Natural killer cell (primary cell): ENCODE data around the gene TANC1. TPM values are rescaled to one million over a fixed set of nuclear protein-coding genes. Genes with fewer than 3 reads are reported as not detected.

ENCODE experiments used
- ATAC-seq, 3 donors: fragments of 150-1000 bp in 2 of 3; fragments of 200-7000 bp in 1 of 3; cut with Tn5 transposase; 1 replicate in 1 of 3; 2 replicates in 2 of 3; pipeline ENCODE4 v1.10.0; 2021; ENCODE audit warnings: mild to moderate bottlenecking in 2 of 3, moderate library complexity in 2 of 3
- DNase-seq, 2 donors: peaks; one replicate each; pipeline versions ENCODE4 v3.0.0 to v3.0.0-alpha.2; 2013 to 2021; ENCODE audit warnings: mixed read lengths in 1 of 2
- H3K27ac ChIP-seq: one replicate; pipeline ENCODE4 v1.5.1; 2013; ENCODE audit warnings: mild to moderate bottlenecking, low read length
- H3K27me3 ChIP-seq: one replicate; pipeline ENCODE4 v1.6.1; 2013; ENCODE audit warnings: low read length; ENCODE audit not compliant: control insufficient read depth, insufficient read depth
- H3K36me3 ChIP-seq: one replicate; pipeline ENCODE4 v1.6.1; 2013; ENCODE audit warnings: low read length; ENCODE audit not compliant: control insufficient read depth, insufficient read depth
- H3K4me1 ChIP-seq: one replicate; pipeline ENCODE4 v1.6.1; 2013; ENCODE audit warnings: low read length; ENCODE audit not compliant: control insufficient read depth, insufficient read depth
- H3K4me3 ChIP-seq: one replicate; pipeline ENCODE4 v1.5.1; 2013; ENCODE audit warnings: low read length
- H3K9me3 ChIP-seq: one replicate; pipeline ENCODE4 v1.6.1; 2013; ENCODE audit warnings: low read length; ENCODE audit not compliant: control insufficient read depth, insufficient read depth
- H3K27ac Mint-ChIP-seq, 2 donors: one replicate each; pipeline ENCODE4 v1.8.0; 2022; ENCODE audit warnings: mild to moderate bottlenecking in 2 of 2, mixed read lengths in 2 of 2, moderate library complexity in 1 of 2
- H3K27me3 Mint-ChIP-seq, 2 donors: one replicate each; pipeline ENCODE4 v1.8.0; 2022; ENCODE audit warnings: low read depth in 2 of 2, mixed read lengths in 2 of 2
- H3K36me3 Mint-ChIP-seq: one replicate; pipeline ENCODE4 v1.8.0; 2022; ENCODE audit warnings: mixed read lengths
- H3K4me1 Mint-ChIP-seq, 2 donors: one replicate each; pipeline ENCODE4 v1.8.0; 2022; ENCODE audit warnings: mixed read lengths in 2 of 2
- H3K4me3 Mint-ChIP-seq: one replicate; pipeline ENCODE4 v1.8.0; 2022; ENCODE audit warnings: mild to moderate bottlenecking, moderate library complexity, mixed read lengths
- H3K9me3 Mint-ChIP-seq, 2 donors: one replicate each; pipeline ENCODE4 v1.8.0; 2022; ENCODE audit warnings: mixed read lengths in 2 of 2
- WGBS: methylation state at CpG from one replicate; pipeline ENCODE4 v1.1.7; 2013; ENCODE audit warnings: missing lambda C conversion rate; ENCODE audit not compliant: insufficient coverage; 5-methylcytosine and 5-hydroxymethylcytosine counted together
- intact Hi-C: fragments of 100-400 bp; cut with micrococcal nuclease; formaldehyde crosslinking; loops from one replicate; pipeline ENCODE4 v1.14.2; 2022
- total RNA-seq, 4 donors: library from RNA; stranded (reverse); fragments of 120-200 nt in 1 of 4; gene quantifications; one replicate each; pipeline versions ENCODE4 v1.2.3 to v1.2.4, GENCODE V29; 2013 to 2022
- TF ChIP-seq, protein P1 (sequence below): fragments of 200-600 bp; IDR thresholded peaks from one replicate; pipeline ENCODE4 v1.8.0; 2022; ENCODE audit warnings: antibody characterized with exemption

Gene TANC1
- total RNA-seq, 3 donors from 2014 or later (not counting 1 experiment from before 2014, with no cell fraction given): 0.82 to 4.2 (median 1.1) TPM

DNA sequence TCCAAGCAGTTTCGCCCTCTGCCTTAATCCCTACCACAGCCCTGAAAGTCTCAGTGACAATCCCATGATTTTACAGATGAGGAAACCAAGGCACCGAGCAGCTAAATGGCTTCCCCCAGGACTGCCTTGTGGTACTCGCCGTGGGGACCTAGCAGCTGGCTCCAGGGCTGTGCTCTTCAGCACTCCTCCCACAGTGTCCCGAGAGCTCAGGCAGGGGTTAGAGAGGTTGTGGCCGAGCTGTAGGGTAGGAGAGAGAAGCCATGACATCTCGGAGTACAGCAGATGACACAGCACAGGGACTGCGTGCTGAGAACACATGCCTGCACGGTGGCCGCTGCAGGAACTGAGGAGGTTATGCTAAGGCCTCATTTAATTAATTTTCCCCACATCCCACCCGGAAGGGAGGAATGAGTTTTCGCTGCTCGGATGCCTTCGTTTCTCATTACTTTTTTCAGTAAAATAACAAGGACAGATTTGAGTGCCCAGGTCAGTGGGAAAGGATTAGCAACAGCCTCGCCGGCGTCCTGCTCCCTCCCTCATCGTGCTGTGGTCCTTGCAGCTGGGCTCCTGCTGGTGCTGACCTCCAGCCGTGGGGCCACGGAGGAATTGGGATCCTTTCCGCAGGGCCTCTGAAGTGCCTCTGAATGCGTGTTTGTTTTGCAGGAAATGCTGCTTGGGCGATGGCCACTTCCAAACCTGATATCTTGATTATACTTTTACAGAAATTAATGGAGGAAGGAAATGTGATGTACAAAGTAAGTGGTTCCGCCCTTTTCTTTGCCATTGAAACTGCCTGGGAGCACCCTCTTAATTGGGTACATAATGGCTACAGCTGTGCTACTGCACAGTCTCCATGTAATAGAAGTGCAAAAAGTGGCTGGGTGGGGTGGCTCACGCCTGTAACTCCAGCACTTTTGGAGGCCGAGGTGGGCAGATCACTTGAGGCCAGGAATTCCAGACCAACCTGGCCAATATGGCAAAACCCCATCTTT, 256.9 kb downstream of the TANC1 start:
- 95% methylated on average over 26 of the region's 26 CpGs for WGBS
- no peaks in the 10 kb centered on the region for H3K27me3 Mint-ChIP-seq
- no peaks in the 10 kb centered on the region for H3K36me3 ChIP-seq
- intact Hi-C loops: loop anchor here (1.0 to 5.0 kb wide), 4 partner anchors 23 to 487 kb away; partner anchors contain the start of gene MARCHF7
- peak overlapping the region; percentile 78 for H3K4me3 Mint-ChIP-seq
- TF ChIP-seq, protein P1, sequence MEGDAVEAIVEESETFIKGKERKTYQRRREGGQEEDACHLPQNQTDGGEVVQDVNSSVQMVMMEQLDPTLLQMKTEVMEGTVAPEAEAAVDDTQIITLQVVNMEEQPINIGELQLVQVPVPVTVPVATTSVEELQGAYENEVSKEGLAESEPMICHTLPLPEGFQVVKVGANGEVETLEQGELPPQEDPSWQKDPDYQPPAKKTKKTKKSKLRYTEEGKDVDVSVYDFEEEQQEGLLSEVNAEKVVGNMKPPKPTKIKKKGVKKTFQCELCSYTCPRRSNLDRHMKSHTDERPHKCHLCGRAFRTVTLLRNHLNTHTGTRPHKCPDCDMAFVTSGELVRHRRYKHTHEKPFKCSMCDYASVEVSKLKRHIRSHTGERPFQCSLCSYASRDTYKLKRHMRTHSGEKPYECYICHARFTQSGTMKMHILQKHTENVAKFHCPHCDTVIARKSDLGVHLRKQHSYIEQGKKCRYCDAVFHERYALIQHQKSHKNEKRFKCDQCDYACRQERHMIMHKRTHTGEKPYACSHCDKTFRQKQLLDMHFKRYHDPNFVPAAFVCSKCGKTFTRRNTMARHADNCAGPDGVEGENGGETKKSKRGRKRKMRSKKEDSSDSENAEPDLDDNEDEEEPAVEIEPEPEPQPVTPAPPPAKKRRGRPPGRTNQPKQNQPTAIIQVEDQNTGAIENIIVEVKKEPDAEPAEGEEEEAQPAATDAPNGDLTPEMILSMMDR: no peak
- H3K27me3 ChIP-seq: no peaks in the 10 kb centered on the region
- no peaks in the 10 kb centered on the region for H3K9me3 ChIP-seq
- H3K4me1 Mint-ChIP-seq: peaks cover 66% of the 10 kb centered on the region in 2 donors
- no peak for ATAC-seq
- peaks cover 62% of the 10 kb centered on the region for H3K4me1 ChIP-seq
- H3K9me3 Mint-ChIP-seq: no peaks in the 10 kb centered on the region
- no peak overlapping the region for H3K4me3 ChIP-seq
- peak overlapping the region; percentile 76 to 81 for H3K27ac Mint-ChIP-seq
- no peak overlapping the region for H3K27ac ChIP-seq
- no peaks in the 10 kb centered on the region for H3K36me3 Mint-ChIP-seq
- DNase-seq: no peak

DNA sequence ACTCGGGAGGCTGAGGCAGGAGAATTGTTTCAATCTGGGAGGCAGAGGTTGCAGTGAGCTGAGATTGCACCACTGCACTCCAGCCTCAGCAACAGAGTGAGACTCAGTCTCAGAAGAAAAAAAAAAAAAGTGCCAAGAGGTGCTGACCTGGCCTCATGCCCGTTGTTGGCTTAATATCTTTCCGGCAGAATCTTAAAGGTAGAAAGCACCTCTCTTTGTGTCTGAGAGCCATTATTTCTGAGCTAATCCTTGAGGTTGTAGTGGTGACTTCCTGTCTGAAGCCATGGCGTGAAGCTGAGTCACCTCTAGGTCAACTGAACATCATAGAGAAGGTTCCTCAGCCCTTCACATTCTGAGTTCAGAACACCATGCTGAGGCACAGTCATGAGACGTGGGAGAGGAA, 257.6 kb downstream of the TANC1 start:
- no peak overlapping the region for H3K4me3 ChIP-seq
- H3K36me3 ChIP-seq: no peaks in the 10 kb centered on the region
- H3K27ac ChIP-seq: peak overlapping the region; percentile 1
- H3K4me3 Mint-ChIP-seq: peak overlapping the region; percentile 78
- no peaks in the 10 kb centered on the region for H3K36me3 Mint-ChIP-seq
- H3K27me3 Mint-ChIP-seq: no peaks in the 10 kb centered on the region
- H3K9me3 Mint-ChIP-seq: no peaks in the 10 kb centered on the region
- ATAC-seq (peak; percentile 84 to 87 (median 84)), DNase-seq (peak; percentile 47 to 58)
- no peaks in the 10 kb centered on the region for H3K9me3 ChIP-seq
- peaks cover 62% of the 10 kb centered on the region for H3K4me1 ChIP-seq
- H3K4me1 Mint-ChIP-seq: peaks cover 66% of the 10 kb centered on the region in 2 donors
- H3K27ac Mint-ChIP-seq: peak overlapping the region; percentile 76 to 81
- 15% methylated on average over 5 of the region's 5 CpGs for WGBS
- intact Hi-C loops: loop anchor here (1.0 to 5.0 kb wide), 4 partner anchors 24 to 486 kb away; partner anchors contain the start of gene MARCHF7
- no peaks in the 10 kb centered on the region for H3K27me3 ChIP-seq
- TF ChIP-seq, protein P1: no peak

DNA sequence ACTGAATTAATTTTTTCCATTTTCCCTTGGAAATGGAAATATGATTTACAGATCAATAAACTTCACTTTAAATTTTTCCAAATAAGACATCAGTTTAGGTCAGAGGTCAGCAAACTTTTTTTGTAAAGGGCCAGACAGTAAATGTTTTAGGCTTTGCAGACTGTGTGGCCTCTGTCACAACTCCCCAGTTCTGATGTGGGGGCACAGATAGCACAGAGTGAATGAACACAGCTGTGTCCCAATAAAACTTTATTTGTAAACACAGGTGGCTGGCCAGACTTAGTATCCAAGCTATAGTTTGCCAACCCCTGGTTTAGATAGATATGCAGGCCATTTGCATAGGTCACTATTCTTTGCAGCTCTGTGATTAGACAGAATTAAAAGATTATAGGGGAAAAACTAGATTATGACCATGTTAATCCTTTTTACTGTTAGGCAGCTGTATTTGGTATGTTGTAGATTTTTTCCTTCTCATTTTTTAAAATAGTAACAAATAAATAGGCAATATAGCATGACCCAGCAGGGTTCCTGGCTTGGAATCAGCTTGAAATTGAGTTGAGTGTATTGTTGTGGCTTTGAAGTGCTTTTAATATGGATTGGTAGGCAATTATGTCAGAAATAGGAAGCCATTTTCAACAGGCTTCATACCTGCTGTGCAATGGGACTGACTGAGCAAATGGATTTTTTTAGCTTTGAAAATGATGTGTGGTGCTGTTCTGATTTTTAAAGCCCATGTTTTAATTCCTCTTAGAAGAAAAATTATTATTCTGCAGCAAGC, 258.4 kb downstream of the TANC1 start:
- Histone ChIP-seq H3K36me3 (no peaks in the 10 kb centered on the region), H3K27ac (peak overlapping the region; percentile 3), H3K9me3 (no peaks in the 10 kb centered on the region), H3K4me3 (no peak overlapping the region), H3K4me1 (peaks cover 62% of the 10 kb centered on the region), H3K27me3 (no peaks in the 10 kb centered on the region)
- intact Hi-C loops: loop anchor here (1.0 to 5.0 kb wide), 4 partner anchors 24 to 486 kb away; partner anchors contain the start of gene MARCHF7
- Mint-ChIP-seq H3K27me3 (no peaks in the 10 kb centered on the region), H3K4me1 (peaks cover 66% of the 10 kb centered on the region in 2 donors), H3K9me3 (no peaks in the 10 kb centered on the region), H3K36me3 (no peaks in the 10 kb centered on the region), H3K4me3 (peak overlapping the region; percentile 73), H3K27ac (peak overlapping the region; percentile 76 to 81)
- DNase-seq: no peak
- no peak for ATAC-seq
- TF ChIP-seq, protein P1: no peak
